ENCODE data around the gene NDOR1. TPM values are rescaled to one million over a fixed set of nuclear protein-coding genes. Genes with fewer than 3 reads are reported as not detected.
A peak's percentile ranks its signal among the peaks of the same experiment; 100 is the strongest.

NDOR1 gene
- total RNA-seq, 4 donors from 2014 or later = 4.5 to 14.9 TPM; not detected in 2

DNA sequence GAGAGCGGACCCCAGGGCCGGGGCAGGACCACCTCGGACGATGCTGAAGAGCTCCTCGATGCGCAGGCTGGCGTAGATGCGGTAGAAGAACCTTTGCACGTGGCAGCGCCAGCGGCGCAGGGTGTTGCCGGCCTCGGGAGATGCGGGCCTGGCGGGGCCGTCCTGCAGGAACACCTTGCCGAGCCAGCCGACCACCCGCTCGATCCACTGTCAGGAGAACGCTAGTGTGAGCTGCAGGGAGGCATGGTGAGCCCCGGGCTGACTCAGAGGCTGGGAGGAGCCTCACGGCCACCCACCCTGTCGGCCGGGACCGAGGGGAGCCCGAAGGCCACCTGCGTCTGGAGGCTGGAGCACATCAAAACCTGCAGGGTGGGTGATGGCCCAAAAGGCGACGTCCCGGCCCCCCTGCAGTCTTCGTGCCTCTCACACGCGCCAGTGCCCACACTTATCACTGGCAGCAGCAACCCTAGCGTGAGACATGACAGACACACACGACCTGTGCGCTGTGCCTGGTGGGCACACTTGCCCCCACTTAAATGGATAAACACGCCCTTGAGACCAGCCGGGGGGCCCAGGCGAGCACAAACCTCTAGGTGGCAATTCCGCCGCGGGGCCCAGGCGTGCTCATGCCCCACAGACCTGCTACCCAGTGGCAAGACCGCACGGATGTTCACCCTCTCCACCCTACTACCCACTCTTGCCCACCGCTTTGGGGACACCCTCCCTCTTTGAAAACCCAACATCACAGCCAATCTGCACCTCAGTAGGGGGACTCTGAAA, 20.4 kb upstream of the NDOR1 start:
- Histone ChIP-seq H3K36me3 (no peaks in the 10 kb centered on the region), H3K4me3 (no peak overlapping the region), H3K27ac (no peak overlapping the region), H3K4me1 (peaks cover 14 to 23% of the 10 kb centered on the region in 2 donors), H3K27me3 (no peaks in the 10 kb centered on the region), H3K9me3 (no peaks in the 10 kb centered on the region)
- no peak for DNase-seq
- no peak for TF ChIP-seq POLR2A (IDR thresholded peaks at IDR 0.05)
- no peak for TF ChIP-seq CTCF (IDR thresholded peaks at IDR 0.05)
- intact Hi-C loops (cut with DNase I; ENCODE audit: low total_unique reads) = no loop called here

- peaks cover 14 to 24% of the 10 kb centered on the region in 2 donors for H3K4me1 ChIP-seq
- H3K4me3 ChIP-seq = no peak overlapping the region
- TF ChIP-seq CTCF (IDR thresholded peaks at IDR 0.05) (no peak), POLR2A (IDR thresholded peaks at IDR 0.05) (no peak)
- no peaks in the 10 kb centered on the region for H3K36me3 ChIP-seq
- no peaks in the 10 kb centered on the region for H3K9me3 ChIP-seq
- intact Hi-C loops (cut with DNase I; ENCODE audit: low total_unique reads) = no loop called here
- H3K27me3 ChIP-seq = no peaks in the 10 kb centered on the region
- H3K27ac ChIP-seq = no peak overlapping the region
- no peak for DNase-seq
Observed at GRCh38 chr9:137185921-137186320, 19.6 kb upstream of the NDOR1 start.

DNA sequence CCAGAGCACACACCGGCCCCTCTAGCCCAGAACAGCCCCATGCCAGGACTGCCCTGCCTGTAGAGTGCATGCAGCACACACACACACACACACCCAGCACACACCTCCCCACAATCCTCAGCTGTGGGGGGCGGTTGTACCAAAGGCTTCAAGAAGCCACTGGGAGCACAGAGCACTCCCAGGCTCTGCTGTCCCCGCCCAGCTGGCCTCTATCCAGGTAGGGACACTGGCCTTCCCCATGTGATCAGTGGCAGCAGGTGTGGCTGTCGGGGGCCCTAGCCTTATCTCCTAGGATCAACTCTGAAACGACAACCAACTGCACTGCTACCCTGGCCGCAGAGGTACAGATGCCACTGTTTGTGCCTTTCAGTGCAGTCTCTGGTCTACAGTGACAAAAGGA, 19.1 kb upstream of the NDOR1 start:
- H3K4me1 ChIP-seq = peaks cover 14 to 24% of the 10 kb centered on the region in 2 donors
- TF ChIP-seq CTCF (IDR thresholded peaks at IDR 0.05) = no peak
- TF ChIP-seq POLR2A (IDR thresholded peaks at IDR 0.05) = no peak
- H3K27ac ChIP-seq = no peak overlapping the region
- intact Hi-C loops (cut with DNase I; ENCODE audit: low total_unique reads) = no loop called here
- DNase-seq = no peak
- no peak overlapping the region for H3K4me3 ChIP-seq
- no peaks in the 10 kb centered on the region for H3K9me3 ChIP-seq
- no peaks in the 10 kb centered on the region for H3K36me3 ChIP-seq
- H3K27me3 ChIP-seq = no peaks in the 10 kb centered on the region

GRCh38 chr9:137187386-137187785, 18.1 kb upstream of the NDOR1 start:
- Histone ChIP-seq H3K27me3 (no peaks in the 10 kb centered on the region), H3K4me3 (peak overlapping the region; percentile 79 to 92), H3K4me1 (peaks cover 14 to 24% of the 10 kb centered on the region in 2 donors), H3K9me3 (no peaks in the 10 kb centered on the region), H3K27ac (no peak overlapping the region), H3K36me3 (no peaks in the 10 kb centered on the region)
- intact Hi-C loops (cut with DNase I; ENCODE audit: low total_unique reads) = no loop called here
- TF ChIP-seq POLR2A (IDR thresholded peaks at IDR 0.05) (no peak), CTCF (IDR thresholded peaks at IDR 0.05) (no peak)
- no peak for DNase-seq

GRCh38 chr9:137188086-137188489, 17.4 kb upstream of the NDOR1 start:
- TF ChIP-seq POLR2A (IDR thresholded peaks at IDR 0.05) = no peak
- TF ChIP-seq CTCF (IDR thresholded peaks at IDR 0.05) = no peak
- peak overlapping the region; percentile 83 to 95 for H3K27ac ChIP-seq
- intact Hi-C loops (cut with DNase I; ENCODE audit: low total_unique reads) = no loop called here
- peak overlapping the region; percentile 79 to 92 for H3K4me3 ChIP-seq
- peaks cover 14 to 24% of the 10 kb centered on the region in 2 donors for H3K4me1 ChIP-seq
- no peaks in the 10 kb centered on the region for H3K9me3 ChIP-seq
- H3K36me3 ChIP-seq = no peaks in the 10 kb centered on the region
- H3K27me3 ChIP-seq = no peaks in the 10 kb centered on the region
- DNase-seq = no peak
